HepG2 (cell line): ENCODE measurements around the gene SIN3A. TPM values are rescaled to one million over a fixed set of nuclear protein-coding genes. Genes with fewer than 3 reads are reported as not detected.

Experiments
- AGO2 ChIP-seq: fragments of 200-400 bp; formaldehyde crosslinking; optimal IDR thresholded peaks from 2 replicates; pipeline ENCODE3; 2017; ENCODE audit warnings: mild to moderate bottlenecking, low read depth, low read length, moderate library complexity
- AKAP8 ChIP-seq: sonication (generic); formaldehyde crosslinking; IDR thresholded peaks from 2 replicates; pipeline ENCODE4 v1.5.1; 2020; ENCODE audit warnings: mild to moderate bottlenecking, missing genetic modification reagents
- ELF1 ChIP-seq: sonication (generic); formaldehyde crosslinking; IDR thresholded peaks from 2 replicates; pipeline ENCODE4 v1.4.0; 2020; ENCODE audit warnings: missing genetic modification reagents
- KDM5A ChIP-seq: fragments of 200-600 bp; sonication (generic); IDR thresholded peaks from 2 replicates; pipeline ENCODE4 v1.7.0; 2018; ENCODE audit warnings: antibody characterized with exemption, mild to moderate bottlenecking, low read length, borderline replicate concordance
- MED8 ChIP-seq: sonication (generic); formaldehyde crosslinking; IDR thresholded peaks from 2 replicates; pipeline ENCODE4 v1.8.1; 2023; ENCODE audit warnings: mild to moderate bottlenecking, missing genetic modification reagents; ENCODE audit not compliant: insufficient replicate concordance
- SAP130 ChIP-seq: IDR thresholded peaks from 2 replicates; pipeline ENCODE4 v1.6.1; 2016; ENCODE audit warnings: low read depth
- SMAD3 ChIP-seq: sonication (generic); formaldehyde crosslinking; IDR thresholded peaks from 2 replicates; pipeline ENCODE4 v1.4.0; 2020; ENCODE audit warnings: missing genetic modification reagents
- SMC3 ChIP-seq: IDR thresholded peaks from 2 replicates; pipeline ENCODE4 v1.6.1; 2011; ENCODE audit warnings: low read length, improper control_type of control experiment
- TARDBP ChIP-seq: sonication (generic); formaldehyde crosslinking; IDR thresholded peaks from 2 replicates; pipeline ENCODE4 v1.8.0; 2022; ENCODE audit warnings: mild to moderate bottlenecking, missing genetic modification reagents
- ZNF207 ChIP-seq: fragments of 450-650 bp; IDR thresholded peaks from 2 replicates; pipeline ENCODE4 v1.6.1; 2016; ENCODE audit warnings: antibody characterized with exemption, borderline replicate concordance
- ZNF30 ChIP-seq: sonication (generic); formaldehyde crosslinking; IDR thresholded peaks from 2 replicates; pipeline ENCODE4 v1.5.0; 2020; ENCODE audit warnings: mild to moderate bottlenecking, missing genetic modification reagents
- ZNF570 ChIP-seq: sonication (generic); formaldehyde crosslinking; IDR thresholded peaks from 2 replicates; pipeline ENCODE4 v1.4.0; 2020; ENCODE audit warnings: mild to moderate bottlenecking, missing genetic modification reagents, borderline replicate concordance
- ZNF713 ChIP-seq: sonication (generic); formaldehyde crosslinking; IDR thresholded peaks from 2 replicates; pipeline ENCODE4 v1.4.0; 2020; ENCODE audit warnings: mild to moderate bottlenecking, missing genetic modification reagents
- ZNF790 ChIP-seq: sonication (generic); formaldehyde crosslinking; IDR thresholded peaks from 2 replicates; pipeline ENCODE4 v1.8.0; 2022; ENCODE audit warnings: missing genetic modification reagents, mild to moderate bottlenecking, borderline replicate concordance
- polyA plus RNA-seq, 8 experiments: library from polyadenylated mRNA; depleted of rRNA in 3 of 8; stranded (reverse) in 7 of 8; unstranded in 1 of 8; fragments of >200 nt; fragmentation: Illumina TruSeq in 4 of 8; extraction: Trizol in 4 of 8; gene quantifications; 2 replicates each; pipeline versions ENCODE4 v1.2.1 to v1.2.3, GENCODE V29; 2011 to 2016; ENCODE audit warnings: low read depth in 4 of 8, missing spikeins in 1 of 8, mixed read lengths in 1 of 8; ENCODE audit not compliant: insufficient read depth in 1 of 8
- total RNA-seq, 5 experiments: library from RNA; depleted of rRNA; stranded (reverse); fragments of >200 nt; fragmentation: Illumina TruSeq; extraction: Trizol; gene quantifications; 2 replicates each; pipeline ENCODE4 v1.2.3, GENCODE V29; 2016; ENCODE audit warnings: low read depth in 1 of 5
- TF ChIP-seq, protein P1 (sequence below): sonication (generic); formaldehyde crosslinking; IDR thresholded peaks from 2 replicates; pipeline ENCODE4 v1.4.0; 2020; ENCODE audit warnings: mild to moderate bottlenecking, missing genetic modification reagents
- TF ChIP-seq, protein P2 (sequence below): IDR thresholded peaks from 2 replicates; pipeline ENCODE4 v1.6.1; 2016
- TF ChIP-seq, protein P3 (sequence below): IDR thresholded peaks from 2 replicates; pipeline ENCODE4 v1.6.1; 2016; ENCODE audit warnings: control low read depth
- TF ChIP-seq, protein P4 (sequence below): IDR thresholded peaks from 2 replicates; pipeline ENCODE4 v1.6.1; 2018; ENCODE audit warnings: missing genetic modification reagents
- TF ChIP-seq, protein P5 (sequence below): sonication (generic); formaldehyde crosslinking; conservative IDR thresholded peaks from 2 replicates; pipeline ENCODE4 v1.8.0; 2022; ENCODE audit warnings: missing genetic modification reagents

The SIN3A gene
- total and polyA plus RNA-seq, 2 of the 13 experiments (the other 11 are each of a cell fraction or from before 2014, with no cell fraction given): 16.1 to 28.1 TPM

DNA sequence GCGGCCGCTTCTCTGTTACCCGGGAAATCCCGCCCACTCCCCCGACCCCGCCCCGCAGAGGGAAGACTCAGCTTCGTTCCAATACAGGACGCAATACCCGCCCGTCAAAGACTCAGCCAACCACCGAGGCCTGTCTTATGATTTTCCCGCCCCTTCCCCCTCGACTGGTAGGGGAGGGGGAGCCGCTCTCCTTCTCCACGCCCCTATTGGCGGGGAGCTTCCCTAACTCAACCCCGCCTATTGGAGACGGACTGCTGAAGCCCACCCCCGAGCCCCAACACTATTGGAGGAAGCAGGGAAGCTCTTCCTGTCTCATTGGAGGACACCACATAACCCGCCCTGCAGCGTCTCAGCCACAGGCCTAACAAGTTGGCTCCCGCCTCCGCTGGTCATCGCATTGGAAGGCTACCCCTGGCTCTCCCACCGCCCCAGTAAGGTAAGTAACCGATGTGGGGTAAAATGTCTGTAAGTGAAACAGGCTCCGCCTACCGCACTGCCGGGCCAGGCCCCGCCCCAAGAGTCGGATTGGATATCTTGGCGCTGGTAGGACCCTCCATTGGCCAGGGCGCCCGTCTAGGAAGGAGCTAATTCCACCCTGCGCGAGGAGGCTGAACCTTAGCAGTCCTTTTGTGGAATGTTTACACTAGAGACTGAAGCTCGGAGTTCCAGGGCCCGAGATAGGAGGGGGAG, at the start of gene SIN3A (continued):
- TF ChIP-seq, protein P1, sequence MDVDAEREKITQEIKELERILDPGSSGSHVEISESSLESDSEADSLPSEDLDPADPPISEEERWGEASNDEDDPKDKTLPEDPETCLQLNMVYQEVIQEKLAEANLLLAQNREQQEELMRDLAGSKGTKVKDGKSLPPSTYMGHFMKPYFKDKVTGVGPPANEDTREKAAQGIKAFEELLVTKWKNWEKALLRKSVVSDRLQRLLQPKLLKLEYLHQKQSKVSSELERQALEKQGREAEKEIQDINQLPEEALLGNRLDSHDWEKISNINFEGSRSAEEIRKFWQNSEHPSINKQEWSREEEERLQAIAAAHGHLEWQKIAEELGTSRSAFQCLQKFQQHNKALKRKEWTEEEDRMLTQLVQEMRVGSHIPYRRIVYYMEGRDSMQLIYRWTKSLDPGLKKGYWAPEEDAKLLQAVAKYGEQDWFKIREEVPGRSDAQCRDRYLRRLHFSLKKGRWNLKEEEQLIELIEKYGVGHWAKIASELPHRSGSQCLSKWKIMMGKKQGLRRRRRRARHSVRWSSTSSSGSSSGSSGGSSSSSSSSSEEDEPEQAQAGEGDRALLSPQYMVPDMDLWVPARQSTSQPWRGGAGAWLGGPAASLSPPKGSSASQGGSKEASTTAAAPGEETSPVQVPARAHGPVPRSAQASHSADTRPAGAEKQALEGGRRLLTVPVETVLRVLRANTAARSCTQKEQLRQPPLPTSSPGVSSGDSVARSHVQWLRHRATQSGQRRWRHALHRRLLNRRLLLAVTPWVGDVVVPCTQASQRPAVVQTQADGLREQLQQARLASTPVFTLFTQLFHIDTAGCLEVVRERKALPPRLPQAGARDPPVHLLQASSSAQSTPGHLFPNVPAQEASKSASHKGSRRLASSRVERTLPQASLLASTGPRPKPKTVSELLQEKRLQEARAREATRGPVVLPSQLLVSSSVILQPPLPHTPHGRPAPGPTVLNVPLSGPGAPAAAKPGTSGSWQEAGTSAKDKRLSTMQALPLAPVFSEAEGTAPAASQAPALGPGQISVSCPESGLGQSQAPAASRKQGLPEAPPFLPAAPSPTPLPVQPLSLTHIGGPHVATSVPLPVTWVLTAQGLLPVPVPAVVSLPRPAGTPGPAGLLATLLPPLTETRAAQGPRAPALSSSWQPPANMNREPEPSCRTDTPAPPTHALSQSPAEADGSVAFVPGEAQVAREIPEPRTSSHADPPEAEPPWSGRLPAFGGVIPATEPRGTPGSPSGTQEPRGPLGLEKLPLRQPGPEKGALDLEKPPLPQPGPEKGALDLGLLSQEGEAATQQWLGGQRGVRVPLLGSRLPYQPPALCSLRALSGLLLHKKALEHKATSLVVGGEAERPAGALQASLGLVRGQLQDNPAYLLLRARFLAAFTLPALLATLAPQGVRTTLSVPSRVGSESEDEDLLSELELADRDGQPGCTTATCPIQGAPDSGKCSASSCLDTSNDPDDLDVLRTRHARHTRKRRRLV (CRISPR knock-in tag): no peak
- TF ChIP-seq AKAP8 (CRISPR knock-in tag): peak; percentile 98
- no peak for TF ChIP-seq ZNF713
- TF ChIP-seq, protein P2, sequence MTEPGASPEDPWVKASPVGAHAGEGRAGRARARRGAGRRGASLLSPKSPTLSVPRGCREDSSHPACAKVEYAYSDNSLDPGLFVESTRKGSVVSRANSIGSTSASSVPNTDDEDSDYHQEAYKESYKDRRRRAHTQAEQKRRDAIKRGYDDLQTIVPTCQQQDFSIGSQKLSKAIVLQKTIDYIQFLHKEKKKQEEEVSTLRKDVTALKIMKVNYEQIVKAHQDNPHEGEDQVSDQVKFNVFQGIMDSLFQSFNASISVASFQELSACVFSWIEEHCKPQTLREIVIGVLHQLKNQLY: 0 out of 2 replicates have a peak, but pooled peaks have one; percentile 10
- TF ChIP-seq SMAD3 (CRISPR knock-in tag): 0 out of 2 replicates have a peak, but pooled peaks have one; percentile 34
- TF ChIP-seq SMC3: no peak
- TF ChIP-seq, protein P3, sequence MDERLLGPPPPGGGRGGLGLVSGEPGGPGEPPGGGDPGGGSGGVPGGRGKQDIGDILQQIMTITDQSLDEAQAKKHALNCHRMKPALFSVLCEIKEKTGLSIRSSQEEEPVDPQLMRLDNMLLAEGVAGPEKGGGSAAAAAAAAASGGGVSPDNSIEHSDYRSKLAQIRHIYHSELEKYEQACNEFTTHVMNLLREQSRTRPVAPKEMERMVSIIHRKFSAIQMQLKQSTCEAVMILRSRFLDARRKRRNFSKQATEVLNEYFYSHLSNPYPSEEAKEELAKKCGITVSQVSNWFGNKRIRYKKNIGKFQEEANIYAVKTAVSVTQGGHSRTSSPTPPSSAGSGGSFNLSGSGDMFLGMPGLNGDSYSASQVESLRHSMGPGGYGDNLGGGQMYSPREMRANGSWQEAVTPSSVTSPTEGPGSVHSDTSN (CRISPR knock-in tag): peak; percentile 91
- no peak for TF ChIP-seq ZNF207
- TF ChIP-seq ELF1 (CRISPR knock-in tag): peak; percentile 43; the same call in 1 of the 2 replicates
- TF ChIP-seq ZNF790 (CRISPR knock-in tag): no peak
- TF ChIP-seq, protein P4, sequence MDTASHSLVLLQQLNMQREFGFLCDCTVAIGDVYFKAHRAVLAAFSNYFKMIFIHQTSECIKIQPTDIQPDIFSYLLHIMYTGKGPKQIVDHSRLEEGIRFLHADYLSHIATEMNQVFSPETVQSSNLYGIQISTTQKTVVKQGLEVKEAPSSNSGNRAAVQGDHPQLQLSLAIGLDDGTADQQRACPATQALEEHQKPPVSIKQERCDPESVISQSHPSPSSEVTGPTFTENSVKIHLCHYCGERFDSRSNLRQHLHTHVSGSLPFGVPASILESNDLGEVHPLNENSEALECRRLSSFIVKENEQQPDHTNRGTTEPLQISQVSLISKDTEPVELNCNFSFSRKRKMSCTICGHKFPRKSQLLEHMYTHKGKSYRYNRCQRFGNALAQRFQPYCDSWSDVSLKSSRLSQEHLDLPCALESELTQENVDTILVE (CRISPR knock-in tag): peak; percentile 81
- TF ChIP-seq TARDBP (CRISPR knock-in tag): peak; percentile 56; the same call in 1 of the 2 replicates
- peak; percentile 19 for TF ChIP-seq AGO2
- no peak for TF ChIP-seq KDM5A
- TF ChIP-seq SAP130 (CRISPR knock-in tag): peak; percentile 39
- TF ChIP-seq ZNF30: no peak
- no peak for TF ChIP-seq ZNF570 (CRISPR knock-in tag)
- TF ChIP-seq, protein P5, sequence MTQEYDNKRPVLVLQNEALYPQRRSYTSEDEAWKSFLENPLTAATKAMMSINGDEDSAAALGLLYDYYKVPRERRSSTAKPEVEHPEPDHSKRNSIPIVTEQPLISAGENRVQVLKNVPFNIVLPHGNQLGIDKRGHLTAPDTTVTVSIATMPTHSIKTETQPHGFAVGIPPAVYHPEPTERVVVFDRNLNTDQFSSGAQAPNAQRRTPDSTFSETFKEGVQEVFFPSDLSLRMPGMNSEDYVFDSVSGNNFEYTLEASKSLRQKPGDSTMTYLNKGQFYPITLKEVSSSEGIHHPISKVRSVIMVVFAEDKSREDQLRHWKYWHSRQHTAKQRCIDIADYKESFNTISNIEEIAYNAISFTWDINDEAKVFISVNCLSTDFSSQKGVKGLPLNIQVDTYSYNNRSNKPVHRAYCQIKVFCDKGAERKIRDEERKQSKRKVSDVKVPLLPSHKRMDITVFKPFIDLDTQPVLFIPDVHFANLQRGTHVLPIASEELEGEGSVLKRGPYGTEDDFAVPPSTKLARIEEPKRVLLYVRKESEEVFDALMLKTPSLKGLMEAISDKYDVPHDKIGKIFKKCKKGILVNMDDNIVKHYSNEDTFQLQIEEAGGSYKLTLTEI (CRISPR knock-in tag): no peak
- peak; percentile 34 for TF ChIP-seq MED8
